ENCODE data around the gene TMPRSS4. TPM values are rescaled to one million over a fixed set of nuclear protein-coding genes. Genes with fewer than 3 reads are reported as not detected.

Gene TMPRSS4
- total and polyA plus RNA-seq, 9 of the 15 experiments (the other 6 are each of a cell fraction or from before 2014, with no cell fraction given) = 4.0 to 10.0 (median 5.6) TPM

GRCh38 chr11:118136801-118137200 is 59.9 kb downstream of the TMPRSS4 start:
- FAIRE-seq (no peak), DNase-seq (ENCODE audit: extremely low read depth in 1 of 4, low spot score in 3 of 4) (no peak), ATAC-seq (no peak)
- POLR2A ChIA-PET = interaction anchor here (0.6 to 0.8 kb wide), 2 partner anchors 11 to 525 kb away, joined by 3 read pairs; no protein-coding TSS in a partner anchor
- no peaks in the 10 kb centered on the region for H3K36me3 ChIP-seq (ENCODE audit: control insufficient read depth, insufficient read depth, low read length)
- no TSS peak for BruUV-seq (replicated peaks)
- no peak overlapping the region for H2AFZ ChIP-seq (ENCODE audit: low read depth, low read length)
- H3K9ac ChIP-seq (ENCODE audit: insufficient read depth in 1 of 2, low read depth in 2 of 2, low read length in 2 of 2) = no peak overlapping the region
- H3K27me3 ChIP-seq (ENCODE audit: control insufficient read depth in 2 of 2, insufficient read depth in 2 of 2, low read length in 2 of 2) = peaks cover 22 to 64% of the 10 kb centered on the region in 2 experiments
- H3K4me3 ChIP-seq = no peak overlapping the region
- WGBS (ENCODE audit: insufficient coverage, low coverage, missing lambda C conversion rate) = 1% methylated on average over 10 of the region's 10 CpGs
- in situ Hi-C loops (cut with MboI) (no loop called here), intact Hi-C loops (cut with micrococcal nuclease) (no loop called here)
- H3K79me2 ChIP-seq (ENCODE audit: control insufficient read depth, insufficient read depth, low read length) = no peaks in the 10 kb centered on the region
- no peak overlapping the region for H3K4me2 ChIP-seq (ENCODE audit: insufficient read depth, low read length)
- no peaks in the 10 kb centered on the region for H3K9me3 ChIP-seq (replicated peaks; ENCODE audit: control insufficient read depth, insufficient read depth, low read depth, low read length)
- no peaks in the 10 kb centered on the region for H3K4me1 ChIP-seq (replicated peaks in 1 of 2; ENCODE audit: control insufficient read depth in 2 of 2, insufficient read depth in 2 of 2, low read length in 2 of 2)
- peaks cover 3% of the 10 kb centered on the region for H3K9me1 ChIP-seq (ENCODE audit: control insufficient read depth, insufficient read depth, low read length)
- H3K27ac ChIP-seq (ENCODE audit: extremely low read depth, low read depth, low read length) = no peak overlapping the region
- no peaks in the 10 kb centered on the region; the same call in 1 of the 2 replicates for H4K20me1 ChIP-seq (replicated peaks; ENCODE audit: control insufficient read depth, insufficient read depth, low read length)
- CTCF ChIA-PET (ENCODE audit: low intra/inter-chr PET ratio) = no interaction called here
- TF ChIP-seq ZEB2 (IDR thresholded peaks at IDR 0.05) = no peak
- TF ChIP-seq ZNF707 (CRISPR knock-in tag; conservative IDR thresholded peaks at IDR 0.05) = no peak
- TF ChIP-seq E2F5 (CRISPR knock-in tag; IDR thresholded peaks at IDR 0.05) = no peak
- TF ChIP-seq ESRRB (CRISPR knock-in tag; IDR thresholded peaks at IDR 0.05; ENCODE audit: borderline replicate concordance) = no peak
- TF ChIP-seq CBX3 (IDR thresholded peaks at IDR 0.05; ENCODE audit: borderline replicate concordance in 1 of 2, low read length in 2 of 2) = no peak
- no peak for TF ChIP-seq ZNF449 (CRISPR knock-in tag; IDR thresholded peaks at IDR 0.05)
- no peak for TF ChIP-seq ZNF324 (CRISPR knock-in tag; IDR thresholded peaks at IDR 0.05)
- no peak for TF ChIP-seq MLX (CRISPR knock-in tag; conservative IDR thresholded peaks at IDR 0.05)
- no peak for TF ChIP-seq PCBP2 (IDR thresholded peaks at IDR 0.05; ENCODE audit: low read depth, low read length, poor library complexity, severe bottlenecking)
- TF ChIP-seq PBX2 (CRISPR knock-in tag; IDR thresholded peaks at IDR 0.05; ENCODE audit: low read depth) = no peak
- TF ChIP-seq PBX2 (tag; conservative IDR thresholded peaks at IDR 0.05; ENCODE audit: low read depth) = no peak
- TF ChIP-seq HIVEP1 (CRISPR knock-in tag; IDR thresholded peaks at IDR 0.05) = no peak
- TF ChIP-seq DEAF1 (CRISPR knock-in tag; IDR thresholded peaks at IDR 0.05) = no peak
- TF ChIP-seq MITF (IDR thresholded peaks at IDR 0.05) = no peak
